Activated B cell treated with CpG ODN at 0.5 μM for 24 hours (primary cell): ENCODE measurements around the gene NME3. TPM values are rescaled to one million over a fixed set of nuclear protein-coding genes. Genes with fewer than 3 reads are reported as not detected.

ENCODE experiments used
- ATAC-seq: fragments of 200-7000 bp; cut with Tn5 transposase; one replicate; pipeline ENCODE4 v1.10.0; 2021; ENCODE audit warnings: low read depth, mild to moderate bottlenecking, moderate library complexity
- CTCF ChIA-PET: fragments of 350-600 bp; sonication (Branson Sonifier 250); formaldehyde crosslinking; loops from one replicate; lab custom pipeline; 2021; ENCODE audit warnings: antibody characterized with exemption; lab: Charles Lee
- POLR2A ChIA-PET: fragments of 350-600 bp; sonication (Branson Sonifier 250); formaldehyde crosslinking; loops from one replicate; lab custom pipeline; 2021; ENCODE audit warnings: antibody characterized with exemption; lab: Charles Lee
- DNase-seq: peaks from one replicate; pipeline ENCODE4 v3.0.0; 2022
- H3K27ac Mint-ChIP-seq: one replicate; pipeline ENCODE4 v1.8.0; 2020; ENCODE audit warnings: mixed read lengths
- H3K27me3 Mint-ChIP-seq: one replicate; pipeline ENCODE4 v1.8.0; 2021; ENCODE audit warnings: mixed read lengths
- H3K36me3 Mint-ChIP-seq: one replicate; pipeline ENCODE4 v1.8.0; 2021; ENCODE audit warnings: low read depth, mixed read lengths
- H3K4me1 Mint-ChIP-seq: one replicate; pipeline ENCODE4 v1.8.0; 2021; ENCODE audit warnings: mixed read lengths
- H3K4me3 Mint-ChIP-seq: one replicate; pipeline ENCODE4 v1.8.0; 2020; ENCODE audit warnings: mild to moderate bottlenecking, mixed read lengths
- H3K9me3 Mint-ChIP-seq: one replicate; pipeline ENCODE4 v1.8.0; 2020; ENCODE audit warnings: mixed read lengths
- intact Hi-C: fragments of 100-400 bp; cut with micrococcal nuclease; formaldehyde crosslinking; loops from one replicate; pipeline ENCODE4 v1.15.1; 2024
- total RNA-seq: library from RNA; stranded (reverse); gene quantifications from 2 replicates; pipeline ENCODE4 v1.2.3, GENCODE V29; 2022
- TF ChIP-seq, protein P1 (sequence below): fragments of 200-600 bp; IDR thresholded peaks from one replicate; pipeline ENCODE4 v1.8.0; 2022; ENCODE audit warnings: antibody characterized with exemption, mild to moderate bottlenecking

NME3 gene
- total RNA-seq, 1 donor from 2014 or later, result 57.8 TPM

DNA sequence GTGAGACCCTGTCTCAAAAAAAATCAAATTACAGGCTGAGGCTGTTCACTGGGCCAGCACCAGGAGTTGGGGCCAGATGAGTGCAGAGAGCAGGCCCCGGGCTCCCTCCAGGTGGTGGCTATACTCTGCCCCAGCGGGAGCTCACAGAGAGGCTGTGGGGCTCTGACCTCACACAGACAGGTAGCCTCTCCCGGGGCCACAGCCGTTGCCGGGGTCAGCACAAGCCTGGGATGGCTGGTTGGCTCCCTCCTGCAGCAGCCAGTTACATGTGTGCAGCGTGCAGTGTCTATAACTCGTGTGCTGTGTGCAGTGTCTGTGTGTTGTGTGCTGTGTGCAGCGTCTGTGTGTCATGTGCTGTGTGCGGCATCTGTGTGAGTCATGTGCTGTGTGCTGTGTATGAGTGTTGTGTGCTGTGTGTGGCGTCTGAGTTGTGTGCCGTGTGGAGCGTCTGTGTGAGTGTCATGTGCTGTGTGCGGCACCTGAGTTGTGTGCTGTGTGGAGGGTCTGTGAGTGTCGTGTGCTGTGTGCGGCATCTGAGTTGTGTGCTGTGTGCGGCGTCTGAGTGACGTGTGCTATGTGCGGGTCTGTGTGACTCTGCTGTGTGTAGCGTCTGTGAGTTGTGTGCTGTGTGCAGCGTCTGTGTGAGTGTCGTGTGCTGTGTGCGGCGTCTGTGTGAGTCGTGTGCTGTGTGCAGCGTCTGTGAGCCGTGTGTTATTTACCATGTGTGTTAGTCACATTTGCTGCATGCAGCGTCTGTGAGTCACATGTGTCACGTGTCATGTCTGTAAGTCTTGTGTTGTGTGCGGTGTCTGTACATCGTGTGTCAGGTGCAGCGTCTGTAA lies 44.5 kb downstream of the NME3 start:
- ChIA-PET CTCF (interaction anchor here (1.1 kb wide), 1 partner anchor 46 kb away, joined by 3 read pairs; the partner anchor contains the start of genes EME2 and MRPS34), POLR2A (interaction anchor here (0.8 to 1.3 kb wide), 2 partner anchors 21 to 23 kb away, joined by 3 to 4 read pairs; partner anchors contain the start of gene MAPK8IP3)
- Mint-ChIP-seq H3K4me1 (peaks cover 47% of the 10 kb centered on the region), H3K36me3 (peaks cover 50% of the 10 kb centered on the region), H3K27ac (no peak overlapping the region), H3K27me3 (no peaks in the 10 kb centered on the region), H3K9me3 (no peaks in the 10 kb centered on the region), H3K4me3 (no peak overlapping the region)
- TF ChIP-seq, protein P1, sequence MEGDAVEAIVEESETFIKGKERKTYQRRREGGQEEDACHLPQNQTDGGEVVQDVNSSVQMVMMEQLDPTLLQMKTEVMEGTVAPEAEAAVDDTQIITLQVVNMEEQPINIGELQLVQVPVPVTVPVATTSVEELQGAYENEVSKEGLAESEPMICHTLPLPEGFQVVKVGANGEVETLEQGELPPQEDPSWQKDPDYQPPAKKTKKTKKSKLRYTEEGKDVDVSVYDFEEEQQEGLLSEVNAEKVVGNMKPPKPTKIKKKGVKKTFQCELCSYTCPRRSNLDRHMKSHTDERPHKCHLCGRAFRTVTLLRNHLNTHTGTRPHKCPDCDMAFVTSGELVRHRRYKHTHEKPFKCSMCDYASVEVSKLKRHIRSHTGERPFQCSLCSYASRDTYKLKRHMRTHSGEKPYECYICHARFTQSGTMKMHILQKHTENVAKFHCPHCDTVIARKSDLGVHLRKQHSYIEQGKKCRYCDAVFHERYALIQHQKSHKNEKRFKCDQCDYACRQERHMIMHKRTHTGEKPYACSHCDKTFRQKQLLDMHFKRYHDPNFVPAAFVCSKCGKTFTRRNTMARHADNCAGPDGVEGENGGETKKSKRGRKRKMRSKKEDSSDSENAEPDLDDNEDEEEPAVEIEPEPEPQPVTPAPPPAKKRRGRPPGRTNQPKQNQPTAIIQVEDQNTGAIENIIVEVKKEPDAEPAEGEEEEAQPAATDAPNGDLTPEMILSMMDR, result no peak
- intact Hi-C loops, result no loop called here
- ATAC-seq, result no peak
- no peak for DNase-seq

DNA sequence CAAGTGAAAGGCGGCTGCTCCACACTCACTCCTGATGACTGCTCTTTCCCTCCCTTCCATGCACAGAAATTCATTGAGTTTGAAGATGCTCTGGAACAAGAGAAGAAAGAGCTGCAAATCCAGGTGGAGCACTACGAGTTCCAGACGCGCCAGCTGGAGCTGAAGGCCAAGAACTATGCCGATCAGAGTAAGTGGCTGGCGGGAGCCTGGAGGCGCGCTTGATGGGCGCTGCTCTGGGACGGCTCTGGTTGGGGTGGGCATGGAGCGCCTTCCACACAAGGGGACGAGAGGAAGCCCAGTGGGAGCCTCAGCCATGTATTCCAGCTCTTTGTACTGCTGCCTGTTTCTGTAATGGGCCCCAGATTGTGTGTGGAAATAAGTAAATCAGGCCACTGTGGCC lies 46.9 kb downstream of the NME3 start:
- POLR2A ChIA-PET, result interaction anchor here (1.0 kb wide), 1 partner anchor 44 kb away, joined by 3 read pairs; no protein-coding TSS in a partner anchor
- TF ChIP-seq, protein P1, result no peak
- no peak for DNase-seq
- ATAC-seq, result no peak
- intact Hi-C loops, result no loop called here
- no peaks in the 10 kb centered on the region for H3K9me3 Mint-ChIP-seq
- H3K4me1 Mint-ChIP-seq, result peaks cover 63% of the 10 kb centered on the region
- H3K27ac Mint-ChIP-seq, result no peak overlapping the region
- CTCF ChIA-PET, result interaction anchor here (1.5 kb wide), 1 partner anchor 33 kb away, joined by 5 read pairs; no protein-coding TSS in a partner anchor
- no peak overlapping the region for H3K4me3 Mint-ChIP-seq
- peaks cover 39% of the 10 kb centered on the region for H3K36me3 Mint-ChIP-seq
- H3K27me3 Mint-ChIP-seq, result no peaks in the 10 kb centered on the region

DNA sequence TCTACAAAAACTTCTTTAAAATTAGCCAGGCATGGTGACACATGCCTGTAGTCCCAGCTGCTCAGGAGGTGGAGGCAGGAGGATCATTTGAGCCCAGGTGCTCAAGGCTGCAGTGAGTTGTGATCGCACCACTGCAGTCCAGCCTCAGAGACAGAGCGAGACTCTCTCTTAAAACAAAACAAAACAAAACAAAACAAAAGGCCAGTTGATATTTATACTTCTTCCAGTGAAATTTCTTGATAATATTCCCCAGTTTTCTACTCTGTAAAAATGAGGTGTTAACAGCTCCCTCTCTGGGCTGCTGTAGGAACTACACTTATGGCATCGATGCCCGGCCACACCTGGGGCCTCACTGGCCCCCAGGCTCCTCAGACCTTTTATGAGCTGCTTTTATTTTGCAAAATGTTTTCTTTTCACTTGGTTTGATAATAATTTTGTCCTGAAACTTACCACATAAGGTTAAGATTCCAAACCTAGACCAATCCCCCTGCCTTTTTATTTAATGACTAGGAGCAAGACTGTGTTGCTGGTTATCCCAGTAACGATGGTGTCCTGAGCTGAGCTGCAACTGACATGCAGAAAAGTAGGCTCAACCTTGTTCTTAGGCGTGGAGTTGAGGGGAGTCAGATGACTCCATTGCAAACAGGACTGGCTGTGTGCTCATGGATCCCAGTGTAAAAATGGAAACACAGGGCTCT lies 47.7 kb downstream of the NME3 start:
- ChIA-PET CTCF (interaction anchor here (0.8 to 1.5 kb wide), 4 partner anchors 9 to 252 kb away, joined by 3 to 7 read pairs (median 5); no protein-coding TSS in a partner anchor), POLR2A (interaction anchor here (0.6 kb wide), 1 partner anchor 371 kb away, joined by 6 read pairs; no protein-coding TSS in a partner anchor)
- Mint-ChIP-seq H3K36me3 (peaks cover 30% of the 10 kb centered on the region), H3K4me3 (peak overlapping the region; percentile 60), H3K4me1 (peaks cover 72% of the 10 kb centered on the region), H3K9me3 (no peaks in the 10 kb centered on the region), H3K27me3 (no peaks in the 10 kb centered on the region), H3K27ac (peak overlapping the region; percentile 76)
- no peak for DNase-seq
- intact Hi-C loops, result loop anchor here (1.0 kb wide), 1 partner anchor 45 kb away; the partner anchor contains the start of gene JPT2
- peak; percentile 59 for ATAC-seq
- TF ChIP-seq, protein P1, result peak; percentile 95

DNA sequence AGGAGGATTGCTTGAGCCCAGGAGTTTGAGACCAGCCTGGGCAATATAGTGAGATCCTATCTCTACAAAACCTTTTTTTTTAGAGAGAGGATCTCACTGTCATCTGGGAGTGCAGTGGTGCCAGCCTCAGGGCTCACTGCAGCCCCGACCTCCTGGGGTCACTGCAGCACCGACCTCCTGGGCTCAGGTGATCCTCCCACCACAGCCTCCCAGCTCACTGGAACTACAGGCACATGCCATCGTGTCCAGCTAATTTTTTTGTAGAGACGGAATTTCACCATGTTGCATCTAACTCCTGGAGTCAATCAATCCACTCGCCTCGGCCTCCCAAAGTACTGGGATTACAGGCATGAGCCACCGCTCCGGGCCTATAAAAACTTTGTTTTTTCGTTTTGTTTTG lies 50.0 kb downstream of the NME3 start:
- intact Hi-C loops, result no loop called here
- Mint-ChIP-seq H3K36me3 (peaks cover 13% of the 10 kb centered on the region), H3K9me3 (no peaks in the 10 kb centered on the region), H3K27me3 (no peaks in the 10 kb centered on the region), H3K4me1 (peaks cover 81% of the 10 kb centered on the region), H3K4me3 (no peak overlapping the region), H3K27ac (peak overlapping the region; percentile 35)
- TF ChIP-seq, protein P1, result no peak
- ChIA-PET POLR2A (interaction anchor here (0.6 to 0.7 kb wide), 2 partner anchors 26 to 1284 kb away, joined by 3 read pairs; no protein-coding TSS in a partner anchor), CTCF (no interaction called here)
- ATAC-seq, result no peak
- DNase-seq, result no peak

Other genes with a start within 250 kb of the NME3 start
- gene TMEM204, start 237.9 kb downstream of the NME3 start, total RNA-seq, result 0.18 TPM in 1 of 2 replicates, not detected in the other
- gene IFT140, start 159.5 kb downstream of the NME3 start, total RNA-seq, result 9.8 and 11.1 TPM in 2 replicates
- 16.9 and 22.4 TPM in 2 replicates for gene CRAMP1, start 159.2 kb downstream of the NME3 start, total RNA-seq
- gene JPT2, start 93.3 kb downstream of the NME3 start, total RNA-seq, result 43.4 and 48.7 TPM in 2 replicates
- gene MAPK8IP3, start 65.3 kb downstream of the NME3 start, total RNA-seq, result 157 and 201 TPM in 2 replicates
- gene EME2, start 1.3 kb upstream of the NME3 start, total RNA-seq, result 37.1 and 49.9 TPM in 2 replicates
- gene MRPS34, start 1.6 kb upstream of the NME3 start, total RNA-seq, result 60.9 and 65.1 TPM in 2 replicates
- gene SPSB3, start 11.0 kb upstream of the NME3 start, total RNA-seq, result 36.4 and 40.3 TPM in 2 replicates
- gene NUBP2, start 11.4 kb upstream of the NME3 start, total RNA-seq, result 53.7 and 54.2 TPM in 2 replicates
- gene IGFALS, start 22.2 kb upstream of the NME3 start, total RNA-seq, result not detected in 2 replicates
- 19.0 and 19.5 TPM in 2 replicates for gene HAGH, start 55.3 kb upstream of the NME3 start, total RNA-seq
- gene FAHD1, start 55.7 kb upstream of the NME3 start, total RNA-seq, result 10.2 and 10.4 TPM in 2 replicates
- not detected in 2 replicates for gene MEIOB, start 100.6 kb upstream of the NME3 start, total RNA-seq
- not detected in 2 replicates for gene HS3ST6, start 146.9 kb upstream of the NME3 start, total RNA-seq
- gene MSRB1, start 171.7 kb upstream of the NME3 start, total RNA-seq, result 14.7 and 16.6 TPM in 2 replicates
- not detected in 2 replicates for gene RPL3L, start 183.1 kb upstream of the NME3 start, total RNA-seq
- 77.4 and 92.5 TPM in 2 replicates for gene NDUFB10, start 188.0 kb upstream of the NME3 start, total RNA-seq
- 5,116 and 5,913 TPM in 2 replicates for gene RPS2, start 193.3 kb upstream of the NME3 start, total RNA-seq
- gene RNF151, start 195.3 kb upstream of the NME3 start, total RNA-seq, result not detected in 2 replicates
- 41.8 and 44.2 TPM in 2 replicates for gene TBL3, start 200.5 kb upstream of the NME3 start, total RNA-seq
- 0.37 and 0.73 TPM in 2 replicates for gene NOXO1, start 209.9 kb upstream of the NME3 start, total RNA-seq
- 31.6 and 39.4 TPM in 2 replicates for gene GFER, start 212.7 kb upstream of the NME3 start, total RNA-seq
- gene SYNGR3, start 218.4 kb upstream of the NME3 start, total RNA-seq, result 10.0 and 11.3 TPM in 2 replicates
- 56.4 and 59.3 TPM in 2 replicates for gene ZNF598, start 238.3 kb upstream of the NME3 start, total RNA-seq
- 1.5 and 1.7 TPM in 2 replicates for gene NPW, start 248.2 kb upstream of the NME3 start, total RNA-seq